PC-9 (cell line): ENCODE data around the gene URB1. TPM values are rescaled to one million over a fixed set of nuclear protein-coding genes. Genes with fewer than 3 reads are reported as not detected.

Experiments used
- BruUV-seq: library from RNA; stranded (reverse); fragments of 400-500 nt; replicated peaks from 2 replicates; lab custom pipeline; 2021; lab: Mats Ljungman, UMichigan
- CTCF ChIA-PET: fragments of 300-600 bp; sonication (Branson Sonifier 250); formaldehyde crosslinking; loops from one replicate; lab custom pipeline; 2022; ENCODE audit warnings: antibody characterized with exemption; lab: Charles Lee
- POLR2A ChIA-PET: fragments of 300-600 bp; sonication (Branson Sonifier 250); formaldehyde crosslinking; loops from one replicate; lab custom pipeline; 2022; ENCODE audit warnings: antibody characterized with exemption; ENCODE audit not compliant: unreplicated experiment; lab: Charles Lee
- DNase-seq, 2 experiments: peaks; one replicate each; pipeline versions ENCODE4 v3.0.0 to v3.0.0-alpha.2; 2015 to 2022; ENCODE audit warnings: mixed read lengths in 1 of 2
- H2AFZ ChIP-seq: fragments of 200-600 bp; sonication (generic); 2 replicates; pipeline ENCODE4 v1.8.1; 2017; ENCODE audit warnings: antibody characterized with exemption
- H3F3A ChIP-seq: fragments of 200-600 bp; sonication (generic); 2 replicates; pipeline ENCODE4 v1.8.1; 2017; ENCODE audit warnings: antibody characterized with exemption, mild to moderate bottlenecking, low read depth; ENCODE audit not compliant: insufficient read depth
- H3K27ac ChIP-seq: fragments of 200-600 bp; sonication (generic); 2 replicates; pipeline ENCODE4 v1.6.1; 2016; ENCODE audit warnings: mixed run types
- H3K27me3 ChIP-seq: fragments of 200-600 bp; sonication (generic); 2 replicates; pipeline ENCODE4 v1.6.1; 2016; ENCODE audit warnings: low read depth, mixed run types; ENCODE audit not compliant: insufficient read depth
- H3K36me3 ChIP-seq: fragments of 200-600 bp; sonication (generic); 2 replicates; pipeline ENCODE4 v1.6.1; 2016; ENCODE audit warnings: low read depth, mixed run types
- H3K4me1 ChIP-seq: fragments of 200-600 bp; sonication (generic); replicated peaks from 2 replicates; pipeline ENCODE4 v1.6.1; 2016; ENCODE audit warnings: mixed run types; ENCODE audit not compliant: insufficient read depth
- H3K4me2 ChIP-seq: fragments of 200-600 bp; sonication (generic); 2 replicates; pipeline ENCODE4 v1.6.1; 2017; ENCODE audit warnings: mixed run types
- H3K4me3 ChIP-seq: fragments of 200-600 bp; sonication (generic); 2 replicates; pipeline ENCODE4 v1.6.1; 2016; ENCODE audit warnings: mixed run types
- H3K79me2 ChIP-seq: fragments of 200-600 bp; sonication (generic); 2 replicates; pipeline ENCODE4 v1.6.1; 2017; ENCODE audit warnings: low read depth, mixed run types
- H3K9me2 ChIP-seq: fragments of 200-600 bp; sonication (generic); 2 replicates; pipeline ENCODE4 v1.8.1; 2017; ENCODE audit warnings: mild to moderate bottlenecking; ENCODE audit not compliant: insufficient read depth
- H3K9me3 ChIP-seq: fragments of 200-600 bp; sonication (generic); 2 replicates; pipeline ENCODE4 v1.8.1; 2016; ENCODE audit warnings: low read depth; ENCODE audit not compliant: insufficient read depth
- H4K20me1 ChIP-seq: fragments of 200-600 bp; sonication (generic); 2 replicates; pipeline ENCODE4 v1.8.1; 2017; ENCODE audit not compliant: insufficient read depth
- EZH2 ChIP-seq: fragments of 200-600 bp; sonication (generic); IDR thresholded peaks from 2 replicates; pipeline ENCODE4 v1.8.0; 2017; ENCODE audit warnings: antibody characterized with exemption, low read depth
- intact Hi-C: fragments of 100-400 bp; cut with micrococcal nuclease; formaldehyde crosslinking; loops from one replicate; pipeline ENCODE4 v1.10.0; 2022; ENCODE audit not compliant: unreplicated experiment
- total RNA-seq: library from RNA; stranded (reverse); gene quantifications from 2 replicates; pipeline ENCODE4 v1.2.3, GENCODE V29; 2021
- TF ChIP-seq, protein P1 (sequence below): fragments of 200-600 bp; sonication (generic); conservative IDR thresholded peaks from 2 replicates; pipeline ENCODE4 v1.6.1; 2017; ENCODE audit warnings: mixed run types, antibody characterized with exemption, mild to moderate bottlenecking, moderate library complexity

The URB1 gene
- total RNA-seq, 1 experiment from 2014 or later, result 11.0 TPM

DNA sequence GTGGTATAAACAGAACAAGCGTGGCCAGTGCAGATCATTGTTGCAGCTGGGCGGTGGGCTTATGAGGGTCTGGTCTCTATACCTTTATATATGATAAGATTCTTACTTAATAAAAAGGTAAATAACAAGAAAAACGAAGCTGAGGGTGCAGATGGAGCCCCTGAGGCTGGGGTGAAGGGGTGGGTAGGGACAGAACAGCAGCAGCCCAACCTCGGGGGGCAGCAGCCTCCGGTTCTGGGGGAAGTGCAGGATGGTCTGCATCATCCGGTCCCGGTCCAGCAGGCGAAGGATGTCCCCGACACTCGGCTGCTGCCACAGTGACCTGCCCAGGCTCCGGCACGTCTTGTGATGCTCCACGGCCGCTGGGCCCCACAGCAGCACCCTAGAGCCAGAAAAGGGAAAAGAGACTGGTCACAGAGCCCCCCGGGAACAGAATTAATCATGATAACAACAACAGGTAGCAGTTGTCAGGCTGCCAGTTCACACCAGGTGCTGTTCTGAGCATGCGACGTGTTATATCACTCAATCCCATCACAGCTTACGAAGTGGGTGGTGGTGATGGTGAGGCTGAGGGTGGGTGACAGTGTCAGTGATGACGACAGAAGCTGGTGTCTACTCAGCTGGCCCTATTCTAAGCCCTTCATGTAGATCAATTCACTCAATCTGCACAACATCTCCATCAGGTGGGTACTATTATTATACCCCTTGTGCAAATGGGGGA lies 58.7 kb downstream of the URB1 start:
- H2AFZ ChIP-seq, result no peak overlapping the region
- no peak for TF ChIP-seq EZH2
- TF ChIP-seq, protein P1, sequence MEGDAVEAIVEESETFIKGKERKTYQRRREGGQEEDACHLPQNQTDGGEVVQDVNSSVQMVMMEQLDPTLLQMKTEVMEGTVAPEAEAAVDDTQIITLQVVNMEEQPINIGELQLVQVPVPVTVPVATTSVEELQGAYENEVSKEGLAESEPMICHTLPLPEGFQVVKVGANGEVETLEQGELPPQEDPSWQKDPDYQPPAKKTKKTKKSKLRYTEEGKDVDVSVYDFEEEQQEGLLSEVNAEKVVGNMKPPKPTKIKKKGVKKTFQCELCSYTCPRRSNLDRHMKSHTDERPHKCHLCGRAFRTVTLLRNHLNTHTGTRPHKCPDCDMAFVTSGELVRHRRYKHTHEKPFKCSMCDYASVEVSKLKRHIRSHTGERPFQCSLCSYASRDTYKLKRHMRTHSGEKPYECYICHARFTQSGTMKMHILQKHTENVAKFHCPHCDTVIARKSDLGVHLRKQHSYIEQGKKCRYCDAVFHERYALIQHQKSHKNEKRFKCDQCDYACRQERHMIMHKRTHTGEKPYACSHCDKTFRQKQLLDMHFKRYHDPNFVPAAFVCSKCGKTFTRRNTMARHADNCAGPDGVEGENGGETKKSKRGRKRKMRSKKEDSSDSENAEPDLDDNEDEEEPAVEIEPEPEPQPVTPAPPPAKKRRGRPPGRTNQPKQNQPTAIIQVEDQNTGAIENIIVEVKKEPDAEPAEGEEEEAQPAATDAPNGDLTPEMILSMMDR, result no peak
- intact Hi-C loops, result no loop called here
- POLR2A ChIA-PET, result interaction anchor here (0.6 kb wide), 1 partner anchor 432 kb away, joined by 4 read pairs; no protein-coding TSS in a partner anchor
- 0 out of 2 replicates have a peak, but pooled peaks cover 3% of the 10 kb centered on the region for H4K20me1 ChIP-seq
- BruUV-seq, result no TSS peak
- DNase-seq, result no peak
- no peaks in the 10 kb centered on the region for H3K4me1 ChIP-seq
- H3K36me3 ChIP-seq, result no peaks in the 10 kb centered on the region; the same call in 1 of the 2 replicates
- H3K79me2 ChIP-seq, result no peaks in the 10 kb centered on the region
- no peaks in the 10 kb centered on the region for H3K27me3 ChIP-seq
- no peaks in the 10 kb centered on the region for H3K9me2 ChIP-seq
- no peaks in the 10 kb centered on the region; the same call in 1 of the 2 replicates for H3F3A ChIP-seq
- H3K27ac ChIP-seq, result no peak overlapping the region
- H3K4me2 ChIP-seq, result no peak overlapping the region
- CTCF ChIA-PET, result no interaction called here
- no peak overlapping the region for H3K4me3 ChIP-seq
- H3K9me3 ChIP-seq, result no peaks in the 10 kb centered on the region

DNA sequence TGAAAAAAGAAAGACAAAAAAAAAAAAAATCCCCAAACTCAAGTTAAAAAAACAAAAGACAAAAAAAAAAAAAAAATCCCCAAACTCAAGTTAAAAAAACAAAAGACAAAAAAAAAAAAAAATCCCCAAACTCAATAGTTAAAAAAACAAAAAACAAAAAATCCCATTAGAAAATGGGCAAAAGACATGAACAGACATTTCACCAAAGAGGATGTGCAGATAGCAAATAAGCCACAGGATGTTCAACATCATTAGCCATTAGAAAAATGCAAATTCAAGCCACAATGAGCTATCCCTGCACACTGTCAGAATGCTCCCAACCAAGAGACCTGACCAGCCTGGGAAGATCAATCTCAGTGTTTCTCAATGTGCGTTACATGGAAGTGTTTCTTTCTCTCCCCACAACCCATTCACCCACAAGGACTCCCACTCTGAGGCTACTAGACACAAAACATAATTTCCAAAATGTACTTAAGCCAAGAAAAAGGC lies 60.3 kb downstream of the URB1 start:
- Histone ChIP-seq H3F3A (no peaks in the 10 kb centered on the region; the same call in 1 of the 2 replicates), H3K4me1 (no peaks in the 10 kb centered on the region), H3K36me3 (no peaks in the 10 kb centered on the region), H3K4me2 (no peak overlapping the region), H3K79me2 (no peaks in the 10 kb centered on the region), H3K27ac (no peak overlapping the region), H3K4me3 (no peak overlapping the region), H3K9me3 (no peaks in the 10 kb centered on the region), H2AFZ (no peak overlapping the region), H4K20me1 (0 out of 2 replicates have a peak, but pooled peaks cover 3% of the 10 kb centered on the region), H3K27me3 (no peaks in the 10 kb centered on the region), H3K9me2 (no peaks in the 10 kb centered on the region)
- BruUV-seq, result no TSS peak
- DNase-seq, result no peak
- ChIA-PET CTCF (no interaction called here), POLR2A (interaction anchor here (0.6 kb wide), 1 partner anchor 12 kb away, joined by 8 read pairs; no protein-coding TSS in a partner anchor)
- TF ChIP-seq, protein P1, result no peak
- no peak for TF ChIP-seq EZH2
- intact Hi-C loops, result no loop called here

DNA sequence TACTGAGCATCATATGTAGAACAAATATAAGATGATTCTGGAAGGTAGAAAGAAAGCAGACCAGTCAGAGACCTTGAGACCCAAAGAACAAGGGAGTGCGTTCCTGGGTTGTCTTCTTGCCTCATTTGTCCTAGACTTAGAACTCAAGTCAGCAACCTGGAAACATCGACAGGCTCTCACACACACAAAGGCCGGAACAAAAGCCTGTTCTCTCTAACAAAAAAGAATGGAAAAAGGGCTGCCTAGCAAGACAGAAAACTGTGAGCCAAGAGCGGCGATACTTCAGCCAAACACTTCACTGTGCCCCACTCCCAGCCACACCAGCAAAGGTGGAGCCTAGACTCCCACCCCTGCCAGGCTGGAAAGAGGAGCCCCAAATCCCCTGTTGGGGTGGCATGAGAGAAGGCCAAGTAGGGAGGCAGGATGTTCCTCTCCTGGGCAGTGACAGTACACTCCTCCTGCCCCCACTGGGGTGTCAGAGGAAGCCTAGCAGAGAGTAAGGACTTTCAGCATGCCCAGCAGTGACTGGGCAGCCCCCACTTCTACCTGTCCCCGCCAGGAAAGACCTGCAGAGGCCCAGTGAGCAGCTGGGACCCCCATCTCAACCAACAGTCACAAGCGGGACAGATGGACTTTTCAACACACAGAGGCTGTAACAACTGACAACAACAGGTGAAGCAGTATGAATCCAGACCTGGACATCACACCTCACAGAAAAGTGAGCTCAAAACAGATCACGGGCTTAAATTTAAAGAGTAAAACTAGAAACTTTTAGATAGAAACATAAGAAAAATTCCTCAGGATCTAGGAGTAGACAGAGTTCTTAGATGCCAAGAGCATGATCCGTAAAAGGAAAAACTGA lies 61.1 kb downstream of the URB1 start:
- no peaks in the 10 kb centered on the region for H3K4me1 ChIP-seq
- H3K79me2 ChIP-seq, result no peaks in the 10 kb centered on the region
- H3K27me3 ChIP-seq, result no peaks in the 10 kb centered on the region
- intact Hi-C loops, result no loop called here
- DNase-seq, result no peak
- no peak overlapping the region for H3K4me2 ChIP-seq
- H2AFZ ChIP-seq, result no peak overlapping the region
- no peak overlapping the region for H3K4me3 ChIP-seq
- 0 out of 2 replicates have a peak, but pooled peaks cover 3% of the 10 kb centered on the region for H4K20me1 ChIP-seq
- H3K9me3 ChIP-seq, result no peaks in the 10 kb centered on the region
- no peak overlapping the region for H3K27ac ChIP-seq
- POLR2A ChIA-PET, result interaction anchor here (0.6 kb wide), 1 partner anchor 11 kb away, joined by 8 read pairs; no protein-coding TSS in a partner anchor
- H3K9me2 ChIP-seq, result no peaks in the 10 kb centered on the region
- no TSS peak for BruUV-seq
- TF ChIP-seq EZH2, result no peak
- TF ChIP-seq, protein P1, result no peak
- H3K36me3 ChIP-seq, result no peaks in the 10 kb centered on the region
- CTCF ChIA-PET, result no interaction called here
- no peaks in the 10 kb centered on the region; the same call in 1 of the 2 replicates for H3F3A ChIP-seq
